GM19463 (cell line): ENCODE data around the gene TSR1.
A peak's percentile ranks its signal among the peaks of the same experiment; 100 is the strongest.
"Not testable (repeated sequence)": the region's sequence is repeated elsewhere in the genome, so short reads cannot be mapped to it uniquely, and the experiment has no call there.

Experiments
- ATAC-seq: cut with Tn5 transposase; IDR thresholded peaks from one replicate; pipeline ENCODE4 v1.9.1; 2021; ENCODE audit warnings: mild to moderate bottlenecking, moderate library complexity; ENCODE audit not compliant: unreplicated experiment

TSR1 gene

GRCh38 chr17:2338315-2338657 lies 2.0 kb upstream of the TSR1 start:
- ATAC-seq = no peak

GRCh38 chr17:2337544-2338314 lies 1.5 kb upstream of the TSR1 start:
- no peak for ATAC-seq

GRCh38 chr17:2336852-2337543 lies 741 bp upstream of the TSR1 start, which contains the start of gene SGSM2:
Gene SGSM2 (plus strand): TSS chr17:2337501. CDS start chr17:2337689, 188 bp downstream.
- no peak for ATAC-seq

GRCh38 chr17:2335726-2336214 lies 487 bp downstream of the TSR1 start:
- no peak for ATAC-seq

- no peak for ATAC-seq
These were observed 5.0 kb downstream of the TSR1 start for GRCh38 chr17:2331303-2331702.

GRCh38 chr17:2323629-2324314 lies 12.5 kb downstream of the TSR1 start:
- ATAC-seq = no peak

GRCh38 chr17:2321399-2321798 lies 14.9 kb downstream of the TSR1 start:
- no peak for ATAC-seq

- ATAC-seq = no peak
These were observed 17.2 kb downstream of the TSR1 start for GRCh38 chr17:2319051-2319450.

GRCh38 chr17:2317796-2318195 lies 18.5 kb downstream of the TSR1 start:
- no peak for ATAC-seq

- not testable (repeated sequence) for ATAC-seq
These were observed 19.4 kb downstream of the TSR1 start for GRCh38 chr17:2316916-2317205.

GRCh38 chr17:2312736-2313135 lies 23.5 kb downstream of the TSR1 start:
- no peak for ATAC-seq

- ATAC-seq = no peak
These were observed 26.7 kb downstream of the TSR1 start for GRCh38 chr17:2309338-2310154.

- no peak for ATAC-seq
These were observed 31.3 kb downstream of the TSR1 start for GRCh38 chr17:2304931-2305330.

GRCh38 chr17:2303204-2304188 lies 32.8 kb downstream of the TSR1 start, which contains the start of the genes SMG6 and SRR:
Gene SMG6 (minus strand): TSS chr17:2303785. CDS start chr17:2303720, 65 bp downstream.
Gene SRR (plus strand): TSS chr17:2303950. CDS start chr17:2315561, 11,611 bp downstream.
- peak; percentile 87 for ATAC-seq

GRCh38 chr17:2302778-2303203 lies 33.5 kb downstream of the TSR1 start:
- no peak for ATAC-seq

GRCh38 chr17:2299756-2300155 lies 36.5 kb downstream of the TSR1 start:
- no peak for ATAC-seq

- no peak for ATAC-seq
These were observed 37.1 kb downstream of the TSR1 start for GRCh38 chr17:2299136-2299535.

GRCh38 chr17:2297023-2297422 lies 39.2 kb downstream of the TSR1 start:
- ATAC-seq = no peak

- no peak for ATAC-seq
These were observed 40.7 kb downstream of the TSR1 start for GRCh38 chr17:2295575-2295974.

- ATAC-seq = no peak
These were observed 44.2 kb downstream of the TSR1 start for GRCh38 chr17:2292100-2292499.
